ENCODE data around the gene CNPY1.

GRCh38 chr7:155518633-155519032 is 27.7 kb downstream of the CNPY1 start:
- no peak for TF ChIP-seq CTCF (conservative IDR thresholded peaks at IDR 0.05)
- TF ChIP-seq EZH2 (IDR thresholded peaks at IDR 0.05; ENCODE audit: low read depth), result no peak; the same call in 1 of the 2 replicates
